IMR-90 (cell line): ENCODE data around the gene AHCYL1. TPM values are rescaled to one million over a fixed set of nuclear protein-coding genes. Genes with fewer than 3 reads are reported as not detected.

Source experiments
- ATAC-seq: fragments of 200-7000 bp; cut with Tn5 transposase; 2 replicates; pipeline ENCODE4 v1.9.1; 2020; ENCODE audit warnings: low read depth, mild to moderate bottlenecking, moderate library complexity
- BruUV-seq: library from RNA; stranded (reverse); fragments of 400-500 nt; replicated peaks from 2 replicates; lab custom pipeline; 2021; lab: Mats Ljungman, UMichigan
- CTCF ChIA-PET: fragments of 300-600 bp; formaldehyde crosslinking; extraction: SDS; loops from one replicate; lab custom pipeline; 2021; ENCODE audit warnings: antibody characterized with exemption; lab: Yijun Ruan, JAX
- POLR2A ChIA-PET: fragments of 300-600 bp; sonication (Branson Sonifier 250); formaldehyde crosslinking; loops from one replicate; lab custom pipeline; 2022; ENCODE audit warnings: antibody characterized with exemption; ENCODE audit not compliant: unreplicated experiment; lab: Charles Lee
- DNase-seq: peaks from one replicate; pipeline ENCODE4 v3.0.0; 2013
- H2AFZ ChIP-seq: replicated peaks from 2 replicates; pipeline ENCODE3; 2013; ENCODE audit warnings: low read length, mild to moderate bottlenecking; ENCODE audit not compliant: poor library complexity
- H2AK5ac ChIP-seq: 2 replicates; pipeline ENCODE4 v1.6.1; 2013; ENCODE audit warnings: low read depth, low read length, inconsistent platforms
- H2AK9ac ChIP-seq: replicated peaks from 2 replicates; pipeline ENCODE3; 2013; ENCODE audit warnings: mild to moderate bottlenecking, low read depth, low read length, moderate library complexity; ENCODE audit not compliant: poor library complexity
- H2BK120ac ChIP-seq: 2 replicates; pipeline ENCODE4 v1.6.1; 2013; ENCODE audit warnings: low read depth, low read length, inconsistent platforms
- H2BK15ac ChIP-seq: 3 replicates; pipeline ENCODE4 v1.6.1; 2013; ENCODE audit warnings: low read depth, low read length, inconsistent platforms
- H2BK20ac ChIP-seq: 2 replicates; pipeline ENCODE4 v1.6.1; 2013; ENCODE audit warnings: low read depth, mild to moderate bottlenecking, inconsistent platforms, low read length, moderate library complexity
- H2BK5ac ChIP-seq: 2 replicates; pipeline ENCODE4 v1.6.1; 2013; ENCODE audit warnings: mild to moderate bottlenecking, low read depth, low read length, inconsistent platforms; ENCODE audit not compliant: poor library complexity, severe bottlenecking
- H3K14ac ChIP-seq: replicated peaks from 2 replicates; pipeline ENCODE4 v1.6.1; 2013; ENCODE audit warnings: low read depth, low read length, inconsistent platforms
- H3K18ac ChIP-seq: 2 replicates; pipeline ENCODE4 v1.6.1; 2013; ENCODE audit warnings: low read depth, low read length, control low read depth
- H3K23ac ChIP-seq: 2 replicates; pipeline ENCODE4 v1.6.1; 2013; ENCODE audit warnings: low read depth, low read length, inconsistent platforms
- H3K27ac ChIP-seq: 2 replicates; pipeline ENCODE4 v1.5.1; 2013; ENCODE audit warnings: mild to moderate bottlenecking, control low read depth, low read length; ENCODE audit not compliant: insufficient read depth
- H3K27me3 ChIP-seq: 2 replicates; pipeline ENCODE4 v1.6.1; 2013; ENCODE audit warnings: low read length; ENCODE audit not compliant: control insufficient read depth, insufficient read depth
- H3K36me3 ChIP-seq: 2 replicates; pipeline ENCODE4 v1.6.1; 2013; ENCODE audit warnings: low read length, mixed read lengths; ENCODE audit not compliant: control insufficient read depth, insufficient read depth
- H3K4ac ChIP-seq: 2 replicates; pipeline ENCODE4 v1.6.1; 2013; ENCODE audit warnings: low read depth, low read length, inconsistent platforms
- H3K4me1 ChIP-seq: 2 replicates; pipeline ENCODE4 v1.6.1; 2013; ENCODE audit warnings: low read length, mixed read lengths; ENCODE audit not compliant: control insufficient read depth, insufficient read depth
- H3K4me2 ChIP-seq: 2 replicates; pipeline ENCODE4 v1.6.1; 2013; ENCODE audit warnings: low read depth, mild to moderate bottlenecking, control low read depth, low read length, moderate library complexity
- H3K4me3 ChIP-seq: 2 replicates; pipeline ENCODE4 v1.5.1; 2013; ENCODE audit warnings: low read depth, mild to moderate bottlenecking, control low read depth, low read length, moderate library complexity; ENCODE audit not compliant: insufficient read depth
- H3K56ac ChIP-seq: 2 replicates; pipeline ENCODE4 v1.6.1; 2013; ENCODE audit warnings: low read length, inconsistent platforms; ENCODE audit not compliant: insufficient read depth; ENCODE audit errors: extremely low read depth
- H3K79me1 ChIP-seq, 2 experiments: 2 replicates each; pipeline ENCODE4 v1.6.1; 2013; ENCODE audit warnings: low read length in 2 of 2, inconsistent platforms in 1 of 2, low read depth in 1 of 2
- H3K9ac ChIP-seq: 2 replicates; pipeline ENCODE4 v1.6.1; 2013; ENCODE audit warnings: low read depth, low read length, control low read depth
- H3K9me1 ChIP-seq: 2 replicates; pipeline ENCODE4 v1.6.1; 2013; ENCODE audit warnings: low read length, inconsistent platforms; ENCODE audit not compliant: insufficient read depth
- H3K9me3 ChIP-seq: 2 replicates; pipeline ENCODE4 v1.6.1; 2013; ENCODE audit warnings: low read length; ENCODE audit not compliant: control insufficient read depth, insufficient read depth
- H4K20me1 ChIP-seq: 2 replicates; pipeline ENCODE4 v1.6.1; 2013; ENCODE audit warnings: low read length, inconsistent platforms; ENCODE audit not compliant: insufficient read depth
- H4K5ac ChIP-seq: 2 replicates; pipeline ENCODE4 v1.6.1; 2013; ENCODE audit warnings: mild to moderate bottlenecking, low read depth, low read length, control low read depth
- H4K8ac ChIP-seq, 2 experiments: 2 replicates each; pipeline ENCODE4 v1.6.1; 2013; ENCODE audit warnings: low read depth in 2 of 2, low read length in 2 of 2, control low read depth in 1 of 2, inconsistent platforms in 1 of 2
- H4K91ac ChIP-seq: 2 replicates; pipeline ENCODE4 v1.6.1; 2013; ENCODE audit warnings: low read depth, low read length, inconsistent platforms; ENCODE audit not compliant: insufficient read depth
- BHLHE40 ChIP-seq: fragments of 150-350 bp; IDR thresholded peaks from 2 replicates; pipeline ENCODE4 v1.6.1; 2016; ENCODE audit warnings: mild to moderate bottlenecking, low read depth, low read length
- FOS ChIP-seq: fragments of 150-350 bp; IDR thresholded peaks from 2 replicates; pipeline ENCODE4 v1.6.1; 2016; ENCODE audit warnings: low read depth, low read length
- NFE2L2 ChIP-seq: fragments of 150-350 bp; IDR thresholded peaks from 2 replicates; pipeline ENCODE4 v1.6.1; 2016; ENCODE audit warnings: low read depth, mild to moderate bottlenecking, low read length
- WGBS, 2 experiments: methylation state at CpG; one replicate each; pipeline versions ENCODE4 v1.1.5 to v1.1.7; 2013; ENCODE audit warnings: missing lambda C conversion rate in 2 of 2; ENCODE audit not compliant: insufficient read length in 1 of 2; ENCODE audit errors: extremely low coverage in 2 of 2; 5-methylcytosine and 5-hydroxymethylcytosine counted together
- dilution Hi-C: fragments of 300-500 bp; cut with HindIII; formaldehyde crosslinking; loops from one replicate; pipeline ENCODE4 v1.14.3; 2018; ENCODE audit warnings: low sequenced_read_pairs; ENCODE audit not compliant: unreplicated experiment
- in situ Hi-C: fragments of 300-500 bp; cut with MboI; formaldehyde crosslinking; loops from 3 replicates; pipeline ENCODE4 v1.14.3; 2019; ENCODE audit warnings: low sequenced_read_pairs, inconsistent platforms, mixed read lengths
- intact Hi-C: fragments of 100-400 bp; cut with micrococcal nuclease; formaldehyde crosslinking; loops from 2 replicates; pipeline ENCODE4 v1.10.0; 2022
- polyA plus RNA-seq, 3 experiments: library from polyadenylated mRNA; depleted of rRNA; stranded (reverse); fragments of >200 nt; gene quantifications; 2 replicates each; pipeline ENCODE4 v1.2.3, GENCODE V29; 2012; ENCODE audit warnings: low replicate concordance in 1 of 3
- total RNA-seq: library from RNA; depleted of rRNA; stranded (reverse); fragments of >200 nt; gene quantifications from 2 replicates; pipeline ENCODE4 v1.2.3, GENCODE V29; 2012
- TF ChIP-seq, protein P1 (sequence below): conservative IDR thresholded peaks from 2 replicates; pipeline ENCODE4 v1.5.1; 2012; ENCODE audit warnings: mild to moderate bottlenecking, low read depth, low read length, improper control_type of control experiment

AHCYL1 gene
- total and polyA plus RNA-seq, 2 of the 4 experiments (the other 2 are of a cell fraction), result 75.1 to 76.0 TPM

DNA sequence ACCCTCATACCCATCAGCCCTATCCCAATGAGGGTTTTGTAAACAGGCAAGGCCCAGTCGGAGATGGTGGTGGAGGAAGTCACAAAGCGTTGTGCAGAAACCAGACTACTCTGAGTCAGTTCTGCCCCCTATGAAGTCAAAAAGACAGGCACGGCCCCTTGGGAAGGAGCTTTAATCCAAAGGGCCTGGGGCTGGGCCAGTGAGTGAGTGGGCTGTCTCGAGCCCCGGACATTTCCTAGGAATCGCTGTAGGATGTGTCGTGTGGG lies 442 bp upstream of the AHCYL1 start:
- DNase-seq (peak; percentile 34), ATAC-seq (peak; percentile 4)
- H2AFZ ChIP-seq, result peak overlapping the region; percentile 97
- CTCF ChIA-PET, result interaction anchor here (0.5 to 3.6 kb wide), 25 partner anchors 9 to 438 kb away, joined by 3 to 69 read pairs (median 8); no protein-coding TSS in a partner anchor
- peaks cover 7 to 40% of the 10 kb centered on the region in 2 experiments; a peak in 3 of 4 replicates for H3K79me1 ChIP-seq
- H2BK15ac ChIP-seq, result peak overlapping the region; percentile 90; the same call in 2 of the 3 replicates
- intact Hi-C loops (loop anchor here (1.0 to 5.0 kb wide), 7 partner anchors 52 to 438 kb away; partner anchors contain the start of gene CSF1), in situ Hi-C loops (loop anchor here (5.0 kb wide), 1 partner anchor 342 kb away; no protein-coding TSS in a partner anchor), dilution Hi-C loops (no loop called here)
- peak overlapping the region; percentile 6 for H2AK9ac ChIP-seq
- H3K27ac ChIP-seq, result peak overlapping the region; percentile 16
- peak overlapping the region; percentile 18; the same call in 1 of the 2 replicates for H3K4me2 ChIP-seq
- peak overlapping the region; percentile 47; the same call in 1 of the 2 replicates for H4K5ac ChIP-seq
- H3K4me3 ChIP-seq, result no peak overlapping the region
- WGBS, 2 experiments, result no CpG with 5 or more reads among the region's 7 CpGs
- peak overlapping the region; percentile 79 to 80 for H4K8ac ChIP-seq
- POLR2A ChIA-PET, result interaction anchor here (0.6 to 0.8 kb wide), 2 partner anchors 68 to 331 kb away, joined by 3 read pairs; no protein-coding TSS in a partner anchor
- peak overlapping the region; percentile 72; the same call in 1 of the 2 replicates for H2AK5ac ChIP-seq
- H2BK120ac ChIP-seq, result peak overlapping the region; percentile 91
- TF ChIP-seq, protein P1, sequence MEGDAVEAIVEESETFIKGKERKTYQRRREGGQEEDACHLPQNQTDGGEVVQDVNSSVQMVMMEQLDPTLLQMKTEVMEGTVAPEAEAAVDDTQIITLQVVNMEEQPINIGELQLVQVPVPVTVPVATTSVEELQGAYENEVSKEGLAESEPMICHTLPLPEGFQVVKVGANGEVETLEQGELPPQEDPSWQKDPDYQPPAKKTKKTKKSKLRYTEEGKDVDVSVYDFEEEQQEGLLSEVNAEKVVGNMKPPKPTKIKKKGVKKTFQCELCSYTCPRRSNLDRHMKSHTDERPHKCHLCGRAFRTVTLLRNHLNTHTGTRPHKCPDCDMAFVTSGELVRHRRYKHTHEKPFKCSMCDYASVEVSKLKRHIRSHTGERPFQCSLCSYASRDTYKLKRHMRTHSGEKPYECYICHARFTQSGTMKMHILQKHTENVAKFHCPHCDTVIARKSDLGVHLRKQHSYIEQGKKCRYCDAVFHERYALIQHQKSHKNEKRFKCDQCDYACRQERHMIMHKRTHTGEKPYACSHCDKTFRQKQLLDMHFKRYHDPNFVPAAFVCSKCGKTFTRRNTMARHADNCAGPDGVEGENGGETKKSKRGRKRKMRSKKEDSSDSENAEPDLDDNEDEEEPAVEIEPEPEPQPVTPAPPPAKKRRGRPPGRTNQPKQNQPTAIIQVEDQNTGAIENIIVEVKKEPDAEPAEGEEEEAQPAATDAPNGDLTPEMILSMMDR, result no peak
- no peak for TF ChIP-seq NFE2L2
- TF ChIP-seq BHLHE40, result no peak
- TF ChIP-seq FOS, result no peak
- peak overlapping the region; percentile 90 for H3K4ac ChIP-seq
- no peaks in the 10 kb centered on the region for H3K9me3 ChIP-seq
- H4K91ac ChIP-seq, result peak overlapping the region; percentile 89
- H3K36me3 ChIP-seq, result no peaks in the 10 kb centered on the region; the same call in 1 of the 2 replicates
- BruUV-seq, result no TSS peak
- peak overlapping the region; percentile 74; the same call in 1 of the 2 replicates for H3K23ac ChIP-seq
- peaks cover 23% of the 10 kb centered on the region for H3K4me1 ChIP-seq
- peak overlapping the region; percentile 25; the same call in 1 of the 2 replicates for H3K14ac ChIP-seq
- H3K18ac ChIP-seq, result no peak overlapping the region; the same call in 1 of the 2 replicates
- H2BK5ac ChIP-seq, result no peak overlapping the region
- H3K56ac ChIP-seq, result no peak overlapping the region
- H3K9ac ChIP-seq, result 0 out of 2 replicates have a peak overlapping the region, but pooled peaks have one; percentile 10
- H3K27me3 ChIP-seq, result no peaks in the 10 kb centered on the region
- H2BK20ac ChIP-seq, result peak overlapping the region; percentile 88
- peaks cover 37% of the 10 kb centered on the region for H4K20me1 ChIP-seq
- peaks cover 22% of the 10 kb centered on the region for H3K9me1 ChIP-seq
